Keratinocyte (primary cell): Measurements from ENCODE around the gene MAGI2. TPM values are rescaled to one million over a fixed set of nuclear protein-coding genes. Genes with fewer than 3 reads are reported as not detected.

Experiments
- DNase-seq: peaks from one replicate; pipeline ENCODE4 v3.0.0-alpha.2; 2011; ENCODE audit warnings: low read depth, missing footprints, low spot score
- FAIRE-seq: peaks from 2 replicates; lab custom pipeline; 2011; peaks lifted over from hg19 to GRCh38; lab: Jason Lieb, UNC
- H2AFZ ChIP-seq: 2 replicates; pipeline ENCODE4 v1.6.0; 2012; ENCODE audit warnings: low read length, control low read depth, inconsistent platforms; ENCODE audit not compliant: control insufficient read depth
- H3K27ac ChIP-seq: 2 replicates; pipeline ENCODE4 v1.5.1; 2011; ENCODE audit warnings: low read length; ENCODE audit not compliant: control insufficient read depth, insufficient read depth
- H3K27me3 ChIP-seq: 3 replicates; pipeline ENCODE4 v1.6.0; 2011; ENCODE audit warnings: low read length; ENCODE audit not compliant: control insufficient read depth, insufficient read depth; ENCODE audit errors: extremely low read depth
- H3K36me3 ChIP-seq, 2 experiments: 2 replicates in 1 of 2; 3 replicates in 1 of 2; pipeline ENCODE4 v1.5.1; 2011; ENCODE audit warnings: low read length in 2 of 2, mild to moderate bottlenecking in 1 of 2; ENCODE audit not compliant: control insufficient read depth in 2 of 2, insufficient read depth in 2 of 2; ENCODE audit errors: extremely low read depth in 1 of 2
- H3K4me1 ChIP-seq: 3 replicates; pipeline ENCODE4 v1.5.1; 2011; ENCODE audit warnings: low read length; ENCODE audit not compliant: control insufficient read depth, insufficient read depth; ENCODE audit errors: extremely low read depth
- H3K4me2 ChIP-seq: 3 replicates; pipeline ENCODE4 v1.6.0; 2011; ENCODE audit warnings: low read depth, low read length; ENCODE audit not compliant: control insufficient read depth, insufficient read depth; ENCODE audit errors: extremely low read depth
- H3K4me3 ChIP-seq, 3 experiments: fragments of 200-600 bp in 1 of 3; sonication (generic) in 1 of 3; 2 replicates in 2 of 3; 3 replicates in 1 of 3; pipeline ENCODE4 v1.5.1; 2011 to 2016; ENCODE audit warnings: low read length in 3 of 3, mild to moderate bottlenecking in 3 of 3, control low read depth in 2 of 3, inconsistent platforms in 1 of 3, low read depth in 1 of 3, mixed read lengths in 1 of 3, mixed run types in 1 of 3, moderate library complexity in 1 of 3; ENCODE audit not compliant: control insufficient read depth in 2 of 3, insufficient read depth in 2 of 3; ENCODE audit errors: extremely low read depth in 1 of 3
- H3K79me2 ChIP-seq: 2 replicates; pipeline ENCODE4 v1.6.0; 2012; ENCODE audit warnings: low read length; ENCODE audit not compliant: control insufficient read depth, insufficient read depth
- H3K9ac ChIP-seq: 3 replicates; pipeline ENCODE4 v1.6.0; 2011; ENCODE audit warnings: low read length; ENCODE audit not compliant: control insufficient read depth, insufficient read depth; ENCODE audit errors: extremely low read depth
- H3K9me1 ChIP-seq: 3 replicates; pipeline ENCODE4 v1.6.0; 2011; ENCODE audit warnings: low read length; ENCODE audit not compliant: control insufficient read depth, insufficient read depth; ENCODE audit errors: extremely low read depth
- H3K9me3 ChIP-seq: 2 replicates; pipeline ENCODE4 v1.5.1; 2012; ENCODE audit warnings: low read depth, low read length; ENCODE audit not compliant: control insufficient read depth
- H4K20me1 ChIP-seq: 3 replicates; pipeline ENCODE4 v1.6.0; 2011; ENCODE audit warnings: low read length; ENCODE audit not compliant: control insufficient read depth, insufficient read depth; ENCODE audit errors: extremely low read depth
- CTCF ChIP-seq, 3 experiments: IDR thresholded peaks in 1 of 3; conservative IDR thresholded peaks in 1 of 3; optimal IDR thresholded peaks in 1 of 3; 2 replicates in 2 of 3; 3 replicates in 1 of 3; pipeline versions ENCODE3 to v1.5.1; 2011; ENCODE audit warnings: low read length in 3 of 3, mild to moderate bottlenecking in 3 of 3, moderate library complexity in 2 of 3, control low read depth in 1 of 3, inconsistent platforms in 1 of 3; ENCODE audit not compliant: insufficient read depth in 2 of 3; ENCODE audit errors: extremely low read depth in 1 of 3
- EZH2 ChIP-seq: IDR thresholded peaks from one replicate; pipeline ENCODE4 v1.6.1; 2012; ENCODE audit warnings: inconsistent platforms, mild to moderate bottlenecking, low read length, moderate library complexity
- dilution Hi-C: fragments of 300-500 bp; cut with MboI; formaldehyde crosslinking; loops from one replicate; pipeline ENCODE4 v1.7.0; 2020; ENCODE audit warnings: low sequenced_read_pairs; ENCODE audit not compliant: extremely low pct_ligation_motif_present
- polyA plus RNA-seq, 5 experiments: library from polyadenylated mRNA; depleted of rRNA in 3 of 5; stranded (reverse) in 3 of 5; stranded (forward) in 1 of 5; unstranded in 1 of 5; fragments of >200 nt; gene quantifications; 1 replicate in 1 of 5; 2 replicates in 3 of 5; 3 replicates in 1 of 5; pipeline versions ENCODE4 v1.2.1 to v1.2.3, GENCODE V29; 2011 to 2012; ENCODE audit warnings: missing spikeins in 2 of 5, low read depth in 1 of 5, low replicate concordance in 1 of 5

Gene MAGI2
- polyA plus RNA-seq, 1 donor (not counting 4 experiments of a cell fraction or from before 2014, with no cell fraction given) = 0.07 TPM

GRCh38 chr7:78363866-78364265 lies 1089.6 kb downstream of the MAGI2 start:
- Histone ChIP-seq H3K79me2 (no peaks in the 10 kb centered on the region), H3K9ac (no peak overlapping the region), H3K9me3 (no peaks in the 10 kb centered on the region), H2AFZ (no peak overlapping the region), H3K4me1 (no peaks in the 10 kb centered on the region), H3K27ac (no peak overlapping the region), H3K4me3 (no peak overlapping the region), H3K27me3 (no peaks in the 10 kb centered on the region), H3K4me2 (no peak overlapping the region), H3K9me1 (no peaks in the 10 kb centered on the region), H3K36me3 (no peaks in the 10 kb centered on the region), H4K20me1 (no peaks in the 10 kb centered on the region)
- no peak for DNase-seq
- dilution Hi-C loops = no loop called here
- TF ChIP-seq CTCF (optimal IDR thresholded peaks at IDR 0.05 in 1 of 3, IDR thresholded peaks at IDR 0.05 in 1 of 3, conservative IDR thresholded peaks at IDR 0.05 in 1 of 3; ENCODE audit: extremely low read depth in 1 of 3, insufficient read depth in 2 of 3, low read length in 3 of 3) (no peak), EZH2 (no peak)
- FAIRE-seq = no peak

- no peak overlapping the region for H3K4me2 ChIP-seq
- DNase-seq = no peak
- H3K9me3 ChIP-seq = no peaks in the 10 kb centered on the region
- dilution Hi-C loops = no loop called here
- FAIRE-seq = no peak
- TF ChIP-seq EZH2 (no peak), CTCF (optimal IDR thresholded peaks at IDR 0.05 in 1 of 3, IDR thresholded peaks at IDR 0.05 in 1 of 3, conservative IDR thresholded peaks at IDR 0.05 in 1 of 3; ENCODE audit: extremely low read depth in 1 of 3, insufficient read depth in 2 of 3, low read length in 3 of 3) (no peak)
- H3K4me3 ChIP-seq = no peak overlapping the region
- H3K9ac ChIP-seq = no peak overlapping the region
- H3K27me3 ChIP-seq = no peaks in the 10 kb centered on the region
- no peaks in the 10 kb centered on the region for H3K79me2 ChIP-seq
- H3K4me1 ChIP-seq = no peaks in the 10 kb centered on the region
- H3K36me3 ChIP-seq = no peaks in the 10 kb centered on the region
- H3K9me1 ChIP-seq = no peaks in the 10 kb centered on the region
- no peaks in the 10 kb centered on the region for H4K20me1 ChIP-seq
- H3K27ac ChIP-seq = no peak overlapping the region
- H2AFZ ChIP-seq = no peak overlapping the region
Measured at GRCh38 chr7:78359836-78360235, 1093.6 kb downstream of the MAGI2 start.
